ENCODE data around the gene CHRNA4.

Gene CHRNA4

GRCh38 chr20:63315731-63316491 lies 45.2 kb downstream of the CHRNA4 start:
- no peaks in the 10 kb centered on the region for H3K27me3 ChIP-seq (ENCODE audit: control insufficient read depth, insufficient read depth, low read length)
- no CpG with 5 or more reads among the region's 31 CpGs for WGBS (ENCODE audit: insufficient coverage, insufficient read length)
- H3K9me3 ChIP-seq (ENCODE audit: control insufficient read depth, insufficient read depth, low read length), result no peaks in the 10 kb centered on the region
- no peak overlapping the region for H3K4me3 ChIP-seq (ENCODE audit: low read length)
- no peak for DNase-seq (ENCODE audit: low read depth, low spot score)
- H3K27ac ChIP-seq (ENCODE audit: low read length), result no peak overlapping the region
- no peaks in the 10 kb centered on the region for H3K36me3 ChIP-seq (ENCODE audit: control insufficient read depth, insufficient read depth, low read length)
- H3K4me1 ChIP-seq (ENCODE audit: control insufficient read depth, insufficient read depth, low read length), result no peaks in the 10 kb centered on the region

- no peak overlapping the region for H3K27ac ChIP-seq (ENCODE audit: low read length)
- no peaks in the 10 kb centered on the region for H3K27me3 ChIP-seq (ENCODE audit: control insufficient read depth, insufficient read depth, low read length)
- no peaks in the 10 kb centered on the region for H3K36me3 ChIP-seq (ENCODE audit: control insufficient read depth, insufficient read depth, low read length)
- no CpG with 5 or more reads among the region's 15 CpGs for WGBS (ENCODE audit: insufficient coverage, insufficient read length)
- H3K4me3 ChIP-seq (ENCODE audit: low read length), result no peak overlapping the region
- no peak for DNase-seq (ENCODE audit: low read depth, low spot score)
- no peaks in the 10 kb centered on the region for H3K9me3 ChIP-seq (ENCODE audit: control insufficient read depth, insufficient read depth, low read length)
- no peaks in the 10 kb centered on the region for H3K4me1 ChIP-seq (ENCODE audit: control insufficient read depth, insufficient read depth, low read length)
These were observed 45.9 kb downstream of the CHRNA4 start for GRCh38 chr20:63315240-63315689.

- no CpG with 5 or more reads among the region's 21 CpGs for WGBS (ENCODE audit: insufficient coverage, insufficient read length)
- H3K4me1 ChIP-seq (ENCODE audit: control insufficient read depth, insufficient read depth, low read length), result no peaks in the 10 kb centered on the region
- no peaks in the 10 kb centered on the region for H3K27me3 ChIP-seq (ENCODE audit: control insufficient read depth, insufficient read depth, low read length)
- H3K36me3 ChIP-seq (ENCODE audit: control insufficient read depth, insufficient read depth, low read length), result no peaks in the 10 kb centered on the region
- no peaks in the 10 kb centered on the region for H3K9me3 ChIP-seq (ENCODE audit: control insufficient read depth, insufficient read depth, low read length)
- no peak for DNase-seq (ENCODE audit: low read depth, low spot score)
- no peak overlapping the region for H3K27ac ChIP-seq (ENCODE audit: low read length)
- no peak overlapping the region for H3K4me3 ChIP-seq (ENCODE audit: low read length)
These were observed 46.4 kb downstream of the CHRNA4 start for GRCh38 chr20:63314566-63315239.

GRCh38 chr20:63314015-63314471 lies 47.1 kb downstream of the CHRNA4 start:
- Histone ChIP-seq H3K36me3 (ENCODE audit: control insufficient read depth, insufficient read depth, low read length) (no peaks in the 10 kb centered on the region), H3K4me3 (ENCODE audit: low read length) (no peak overlapping the region), H3K27me3 (ENCODE audit: control insufficient read depth, insufficient read depth, low read length) (no peaks in the 10 kb centered on the region), H3K9me3 (ENCODE audit: control insufficient read depth, insufficient read depth, low read length) (no peaks in the 10 kb centered on the region), H3K4me1 (ENCODE audit: control insufficient read depth, insufficient read depth, low read length) (no peaks in the 10 kb centered on the region), H3K27ac (ENCODE audit: low read length) (no peak overlapping the region)
- no CpG with 5 or more reads among the region's 9 CpGs for WGBS (ENCODE audit: insufficient coverage, insufficient read length)
- no peak for DNase-seq (ENCODE audit: low read depth, low spot score)

- no peak for DNase-seq (ENCODE audit: low read depth, low spot score)
- Histone ChIP-seq H3K36me3 (ENCODE audit: control insufficient read depth, insufficient read depth, low read length) (no peaks in the 10 kb centered on the region), H3K4me3 (ENCODE audit: low read length) (no peak overlapping the region), H3K9me3 (ENCODE audit: control insufficient read depth, insufficient read depth, low read length) (no peaks in the 10 kb centered on the region), H3K4me1 (ENCODE audit: control insufficient read depth, insufficient read depth, low read length) (no peaks in the 10 kb centered on the region), H3K27ac (ENCODE audit: low read length) (no peak overlapping the region), H3K27me3 (ENCODE audit: control insufficient read depth, insufficient read depth, low read length) (no peaks in the 10 kb centered on the region)
- WGBS (ENCODE audit: insufficient coverage, insufficient read length), result no CpG with 5 or more reads among the region's 25 CpGs
These were observed 47.7 kb downstream of the CHRNA4 start for GRCh38 chr20:63313349-63314014.

- Histone ChIP-seq H3K9me3 (ENCODE audit: control insufficient read depth, insufficient read depth, low read length) (no peaks in the 10 kb centered on the region), H3K4me1 (ENCODE audit: control insufficient read depth, insufficient read depth, low read length) (no peaks in the 10 kb centered on the region), H3K27ac (ENCODE audit: low read length) (no peak overlapping the region), H3K4me3 (ENCODE audit: low read length) (no peak overlapping the region), H3K36me3 (ENCODE audit: control insufficient read depth, insufficient read depth, low read length) (no peaks in the 10 kb centered on the region), H3K27me3 (ENCODE audit: control insufficient read depth, insufficient read depth, low read length) (no peaks in the 10 kb centered on the region)
- DNase-seq (ENCODE audit: low read depth, low spot score), result no peak
- WGBS (ENCODE audit: insufficient coverage, insufficient read length), result no CpG with 5 or more reads among the region's 22 CpGs
These were observed 48.3 kb downstream of the CHRNA4 start for GRCh38 chr20:63312690-63313348.

GRCh38 chr20:63312273-63312672 lies 48.9 kb downstream of the CHRNA4 start:
- DNase-seq (ENCODE audit: low read depth, low spot score), result no peak
- no CpG with 5 or more reads among the region's 9 CpGs for WGBS (ENCODE audit: insufficient coverage, insufficient read length)
- H3K27ac ChIP-seq (ENCODE audit: low read length), result no peak overlapping the region
- H3K4me1 ChIP-seq (ENCODE audit: control insufficient read depth, insufficient read depth, low read length), result no peaks in the 10 kb centered on the region
- no peaks in the 10 kb centered on the region for H3K36me3 ChIP-seq (ENCODE audit: control insufficient read depth, insufficient read depth, low read length)
- H3K4me3 ChIP-seq (ENCODE audit: low read length), result no peak overlapping the region
- H3K9me3 ChIP-seq (ENCODE audit: control insufficient read depth, insufficient read depth, low read length), result no peaks in the 10 kb centered on the region
- H3K27me3 ChIP-seq (ENCODE audit: control insufficient read depth, insufficient read depth, low read length), result no peaks in the 10 kb centered on the region

- H3K36me3 ChIP-seq (ENCODE audit: control insufficient read depth, insufficient read depth, low read length), result no peaks in the 10 kb centered on the region
- no peaks in the 10 kb centered on the region for H3K9me3 ChIP-seq (ENCODE audit: control insufficient read depth, insufficient read depth, low read length)
- no peaks in the 10 kb centered on the region for H3K27me3 ChIP-seq (ENCODE audit: control insufficient read depth, insufficient read depth, low read length)
- H3K27ac ChIP-seq (ENCODE audit: low read length), result no peak overlapping the region
- DNase-seq (ENCODE audit: low read depth, low spot score), result no peak
- no peaks in the 10 kb centered on the region for H3K4me1 ChIP-seq (ENCODE audit: control insufficient read depth, insufficient read depth, low read length)
- WGBS (ENCODE audit: insufficient coverage, insufficient read length), result no CpG with 5 or more reads among the region's 18 CpGs
- H3K4me3 ChIP-seq (ENCODE audit: low read length), result no peak overlapping the region
These were observed 49.3 kb downstream of the CHRNA4 start for GRCh38 chr20:63311833-63312243.

GRCh38 chr20:63311186-63311832 lies 49.8 kb downstream of the CHRNA4 start:
- Histone ChIP-seq H3K4me1 (ENCODE audit: control insufficient read depth, insufficient read depth, low read length) (no peaks in the 10 kb centered on the region), H3K27ac (ENCODE audit: low read length) (no peak overlapping the region), H3K36me3 (ENCODE audit: control insufficient read depth, insufficient read depth, low read length) (no peaks in the 10 kb centered on the region), H3K9me3 (ENCODE audit: control insufficient read depth, insufficient read depth, low read length) (no peaks in the 10 kb centered on the region), H3K27me3 (ENCODE audit: control insufficient read depth, insufficient read depth, low read length) (no peaks in the 10 kb centered on the region), H3K4me3 (ENCODE audit: low read length) (no peak overlapping the region)
- no peak for DNase-seq (ENCODE audit: low read depth, low spot score)
- no CpG with 5 or more reads among the region's 29 CpGs for WGBS (ENCODE audit: insufficient coverage, insufficient read length)
